Thyroid gland (tissue), 4 donors: ENCODE data around the gene TOM1.

Experiments
- POLR2A ChIP-seq, 2 donors: fragments of 450-650 bp; IDR thresholded peaks; one replicate each; pipeline ENCODE4 v1.6.1; 2017; ENCODE audit warnings: antibody characterized with exemption in 2 of 2, mild to moderate bottlenecking in 2 of 2, moderate library complexity in 1 of 2
- TF ChIP-seq, protein P1 (sequence below), 6 experiments: fragments of 200-600 bp in 3 of 6; fragments of 450-650 bp in 3 of 6; sonication (generic) in 3 of 6; IDR thresholded peaks; one replicate each; pipeline ENCODE4 v1.5.1; 2016 to 2019; ENCODE audit warnings: antibody characterized with exemption in 6 of 6, mild to moderate bottlenecking in 2 of 6, inconsistent platforms in 1 of 6, moderate library complexity in 1 of 6

DNA sequence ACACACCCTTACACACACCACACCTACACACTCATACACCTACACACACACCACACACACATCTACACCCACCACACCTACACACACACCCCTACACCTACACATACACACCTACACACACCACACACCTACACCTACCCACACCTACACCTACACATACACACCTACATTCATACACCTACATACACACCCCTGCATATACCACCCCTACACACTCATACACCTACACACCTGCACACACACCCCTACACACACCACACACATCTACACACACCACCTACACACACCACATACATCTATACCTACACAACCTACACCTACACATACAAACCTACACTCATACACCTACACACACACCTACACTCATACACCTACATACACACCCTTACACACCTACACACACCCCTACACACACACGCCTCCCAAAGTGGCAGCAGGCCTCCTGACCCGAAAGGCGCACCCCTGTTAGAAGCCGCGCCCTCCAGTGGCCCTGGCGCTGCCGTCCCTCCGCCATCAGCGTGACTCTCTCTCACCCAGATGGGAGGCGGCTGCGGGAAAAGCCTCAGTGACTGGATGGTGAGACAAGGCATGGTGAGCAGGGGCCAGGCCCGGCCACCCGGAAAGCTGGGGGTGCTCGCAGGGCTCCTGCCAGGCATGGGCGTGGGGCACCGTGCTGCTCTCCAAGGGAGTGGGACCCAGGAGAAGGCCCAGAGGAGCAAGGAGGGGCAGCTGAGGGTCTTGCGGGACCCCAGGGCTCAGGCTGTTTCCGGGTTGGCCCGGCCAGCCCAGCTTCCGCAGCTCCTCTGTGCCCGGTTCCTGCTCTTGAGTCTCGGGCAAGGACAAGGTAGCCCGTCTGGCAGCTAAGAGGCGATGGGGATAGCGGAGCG lies 44.2 kb downstream of the TOM1 start:
- TF ChIP-seq POLR2A (IDR thresholded peaks at IDR 0.05): no peak
- TF ChIP-seq, protein P1, sequence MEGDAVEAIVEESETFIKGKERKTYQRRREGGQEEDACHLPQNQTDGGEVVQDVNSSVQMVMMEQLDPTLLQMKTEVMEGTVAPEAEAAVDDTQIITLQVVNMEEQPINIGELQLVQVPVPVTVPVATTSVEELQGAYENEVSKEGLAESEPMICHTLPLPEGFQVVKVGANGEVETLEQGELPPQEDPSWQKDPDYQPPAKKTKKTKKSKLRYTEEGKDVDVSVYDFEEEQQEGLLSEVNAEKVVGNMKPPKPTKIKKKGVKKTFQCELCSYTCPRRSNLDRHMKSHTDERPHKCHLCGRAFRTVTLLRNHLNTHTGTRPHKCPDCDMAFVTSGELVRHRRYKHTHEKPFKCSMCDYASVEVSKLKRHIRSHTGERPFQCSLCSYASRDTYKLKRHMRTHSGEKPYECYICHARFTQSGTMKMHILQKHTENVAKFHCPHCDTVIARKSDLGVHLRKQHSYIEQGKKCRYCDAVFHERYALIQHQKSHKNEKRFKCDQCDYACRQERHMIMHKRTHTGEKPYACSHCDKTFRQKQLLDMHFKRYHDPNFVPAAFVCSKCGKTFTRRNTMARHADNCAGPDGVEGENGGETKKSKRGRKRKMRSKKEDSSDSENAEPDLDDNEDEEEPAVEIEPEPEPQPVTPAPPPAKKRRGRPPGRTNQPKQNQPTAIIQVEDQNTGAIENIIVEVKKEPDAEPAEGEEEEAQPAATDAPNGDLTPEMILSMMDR (IDR thresholded peaks at IDR 0.05): no peak
